ENCODE data around the gene RIT2.

Gene RIT2

GRCh38 chr18:43010611-43011010 is 104.9 kb downstream of the RIT2 start:
- Histone ChIP-seq H4K8ac (ENCODE audit: low read length) (no peak overlapping the region), H3K23ac (ENCODE audit: low read length in 2 of 2) (no peak overlapping the region), H3K27me3 (ENCODE audit: control insufficient read depth in 1 of 2, insufficient read depth in 1 of 2, low read length in 2 of 2) (no peaks in the 10 kb centered on the region), H3K79me1 (replicated peaks; ENCODE audit: low read length, poor library complexity, severe bottlenecking) (no peaks in the 10 kb centered on the region), H3K4me3 (ENCODE audit: insufficient read depth in 1 of 2, low read depth in 1 of 2, low read length in 2 of 2) (no peak overlapping the region), H2BK12ac (ENCODE audit: low read length in 2 of 2) (no peak overlapping the region), H3K18ac (ENCODE audit: low read depth in 1 of 2, low read length in 2 of 2) (no peak overlapping the region), H3K27ac (ENCODE audit: low read length, poor library complexity, severe bottlenecking) (no peak overlapping the region), H3K4me1 (ENCODE audit: control insufficient read depth, insufficient read depth, low read depth, low read length) (no peaks in the 10 kb centered on the region), H3K9me3 (ENCODE audit: control insufficient read depth, low read length) (no peaks in the 10 kb centered on the region), H3K14ac (ENCODE audit: low read length in 2 of 2) (no peak overlapping the region), H2AK5ac (ENCODE audit: low read length, severe bottlenecking) (no peak overlapping the region), H2BK15ac (ENCODE audit: low read depth, poor library complexity, severe bottlenecking) (no peak overlapping the region), H2BK5ac (ENCODE audit: low read depth, low read length, poor library complexity, severe bottlenecking) (no peak overlapping the region), H3K4me2 (ENCODE audit: low read length, poor library complexity, severe bottlenecking) (no peak overlapping the region), H3K4ac (ENCODE audit: low read depth in 1 of 2, low read length in 2 of 2) (no peak overlapping the region), H3K36me3 (ENCODE audit: control insufficient read depth in 1 of 2, insufficient read depth in 2 of 2, low read depth in 1 of 2, low read length in 2 of 2) (no peaks in the 10 kb centered on the region), H2AFZ (ENCODE audit: low read depth, low read length) (no peak overlapping the region), H4K91ac (ENCODE audit: low read length) (no peak overlapping the region), H3K9ac (ENCODE audit: low read length) (no peak overlapping the region), H2BK120ac (ENCODE audit: low read depth, low read length) (no peak overlapping the region)
- no peak for DNase-seq
- no CpG with 5 or more reads among the region's 1 CpG for WGBS

GRCh38 chr18:43009674-43010073 is 105.8 kb downstream of the RIT2 start:
- H2BK5ac ChIP-seq (ENCODE audit: low read depth, low read length, poor library complexity, severe bottlenecking) = no peak overlapping the region
- H4K91ac ChIP-seq (ENCODE audit: low read length) = no peak overlapping the region
- H3K4me1 ChIP-seq (ENCODE audit: control insufficient read depth, insufficient read depth, low read depth, low read length) = no peaks in the 10 kb centered on the region
- H3K9me3 ChIP-seq (ENCODE audit: control insufficient read depth, low read length) = no peaks in the 10 kb centered on the region
- no peak overlapping the region for H3K14ac ChIP-seq (ENCODE audit: low read length in 2 of 2)
- no peaks in the 10 kb centered on the region for H3K36me3 ChIP-seq (ENCODE audit: control insufficient read depth in 1 of 2, insufficient read depth in 2 of 2, low read depth in 1 of 2, low read length in 2 of 2)
- no peak overlapping the region for H2BK120ac ChIP-seq (ENCODE audit: low read depth, low read length)
- H3K23ac ChIP-seq (ENCODE audit: low read length in 2 of 2) = no peak overlapping the region
- no peak overlapping the region for H4K8ac ChIP-seq (ENCODE audit: low read length)
- no peaks in the 10 kb centered on the region for H3K27me3 ChIP-seq (ENCODE audit: control insufficient read depth in 1 of 2, insufficient read depth in 1 of 2, low read length in 2 of 2)
- H2AFZ ChIP-seq (ENCODE audit: low read depth, low read length) = no peak overlapping the region
- H2AK5ac ChIP-seq (ENCODE audit: low read length, severe bottlenecking) = no peak overlapping the region
- no peaks in the 10 kb centered on the region for H3K79me1 ChIP-seq (replicated peaks; ENCODE audit: low read length, poor library complexity, severe bottlenecking)
- no peak overlapping the region for H2BK15ac ChIP-seq (ENCODE audit: low read depth, poor library complexity, severe bottlenecking)
- H3K4ac ChIP-seq (ENCODE audit: low read depth in 1 of 2, low read length in 2 of 2) = no peak overlapping the region
- H3K9ac ChIP-seq (ENCODE audit: low read length) = no peak overlapping the region
- no peak overlapping the region for H3K18ac ChIP-seq (ENCODE audit: low read depth in 1 of 2, low read length in 2 of 2)
- no peak overlapping the region for H3K4me2 ChIP-seq (ENCODE audit: low read length, poor library complexity, severe bottlenecking)
- DNase-seq = no peak
- 79% methylated on average over 4 of the region's 5 CpGs for WGBS
- no peak overlapping the region for H2BK12ac ChIP-seq (ENCODE audit: low read length in 2 of 2)
- no peak overlapping the region for H3K27ac ChIP-seq (ENCODE audit: low read length, poor library complexity, severe bottlenecking)
- no peak overlapping the region for H3K4me3 ChIP-seq (ENCODE audit: insufficient read depth in 1 of 2, low read depth in 1 of 2, low read length in 2 of 2)

- Histone ChIP-seq H2AK5ac (ENCODE audit: low read length, severe bottlenecking) (no peak overlapping the region), H3K4me2 (ENCODE audit: low read length, poor library complexity, severe bottlenecking) (no peak overlapping the region), H3K4ac (ENCODE audit: low read depth in 1 of 2, low read length in 2 of 2) (no peak overlapping the region), H2BK15ac (ENCODE audit: low read depth, poor library complexity, severe bottlenecking) (no peak overlapping the region), H3K27me3 (ENCODE audit: control insufficient read depth in 1 of 2, insufficient read depth in 1 of 2, low read length in 2 of 2) (no peaks in the 10 kb centered on the region), H3K4me3 (ENCODE audit: insufficient read depth in 1 of 2, low read depth in 1 of 2, low read length in 2 of 2) (no peak overlapping the region), H2BK12ac (ENCODE audit: low read length in 2 of 2) (no peak overlapping the region), H3K27ac (ENCODE audit: low read length, poor library complexity, severe bottlenecking) (no peak overlapping the region), H2AFZ (ENCODE audit: low read depth, low read length) (no peak overlapping the region), H4K8ac (ENCODE audit: low read length) (no peak overlapping the region), H4K91ac (ENCODE audit: low read length) (no peak overlapping the region), H3K36me3 (ENCODE audit: control insufficient read depth in 1 of 2, insufficient read depth in 2 of 2, low read depth in 1 of 2, low read length in 2 of 2) (no peaks in the 10 kb centered on the region), H3K23ac (ENCODE audit: low read length in 2 of 2) (no peak overlapping the region), H3K79me1 (replicated peaks; ENCODE audit: low read length, poor library complexity, severe bottlenecking) (no peaks in the 10 kb centered on the region), H2BK120ac (ENCODE audit: low read depth, low read length) (no peak overlapping the region), H3K14ac (ENCODE audit: low read length in 2 of 2) (no peak overlapping the region), H3K18ac (ENCODE audit: low read depth in 1 of 2, low read length in 2 of 2) (no peak overlapping the region), H2BK5ac (ENCODE audit: low read depth, low read length, poor library complexity, severe bottlenecking) (no peak overlapping the region), H3K4me1 (ENCODE audit: control insufficient read depth, insufficient read depth, low read depth, low read length) (no peaks in the 10 kb centered on the region), H3K9me3 (ENCODE audit: control insufficient read depth, low read length) (no peaks in the 10 kb centered on the region), H3K9ac (ENCODE audit: low read length) (no peak overlapping the region)
- 91% methylated on average over 1 of the region's 2 CpGs for WGBS
- DNase-seq = no peak
These were observed 108.1 kb downstream of the RIT2 start for GRCh38 chr18:43007365-43007764.

- H3K4ac ChIP-seq (ENCODE audit: low read depth in 1 of 2, low read length in 2 of 2) = no peak overlapping the region
- no peak overlapping the region for H2BK15ac ChIP-seq (ENCODE audit: low read depth, poor library complexity, severe bottlenecking)
- H3K27me3 ChIP-seq (ENCODE audit: control insufficient read depth in 1 of 2, insufficient read depth in 1 of 2, low read length in 2 of 2) = no peaks in the 10 kb centered on the region
- H4K91ac ChIP-seq (ENCODE audit: low read length) = no peak overlapping the region
- H3K4me3 ChIP-seq (ENCODE audit: insufficient read depth in 1 of 2, low read depth in 1 of 2, low read length in 2 of 2) = no peak overlapping the region
- no peak overlapping the region for H2AFZ ChIP-seq (ENCODE audit: low read depth, low read length)
- no peak overlapping the region for H2BK12ac ChIP-seq (ENCODE audit: low read length in 2 of 2)
- no peak overlapping the region for H4K8ac ChIP-seq (ENCODE audit: low read length)
- H3K9me3 ChIP-seq (ENCODE audit: control insufficient read depth, low read length) = no peaks in the 10 kb centered on the region
- no peaks in the 10 kb centered on the region for H3K4me1 ChIP-seq (ENCODE audit: control insufficient read depth, insufficient read depth, low read depth, low read length)
- DNase-seq = no peak
- no peak overlapping the region for H3K23ac ChIP-seq (ENCODE audit: low read length in 2 of 2)
- H3K36me3 ChIP-seq (ENCODE audit: control insufficient read depth in 1 of 2, insufficient read depth in 2 of 2, low read depth in 1 of 2, low read length in 2 of 2) = no peaks in the 10 kb centered on the region
- no peaks in the 10 kb centered on the region for H3K79me1 ChIP-seq (replicated peaks; ENCODE audit: low read length, poor library complexity, severe bottlenecking)
- no peak overlapping the region for H3K14ac ChIP-seq (ENCODE audit: low read length in 2 of 2)
- H2AK5ac ChIP-seq (ENCODE audit: low read length, severe bottlenecking) = no peak overlapping the region
- no peak overlapping the region for H3K4me2 ChIP-seq (ENCODE audit: low read length, poor library complexity, severe bottlenecking)
- 41% methylated on average over 1 of the region's 1 CpG for WGBS
- no peak overlapping the region for H3K27ac ChIP-seq (ENCODE audit: low read length, poor library complexity, severe bottlenecking)
- no peak overlapping the region for H2BK120ac ChIP-seq (ENCODE audit: low read depth, low read length)
- H3K9ac ChIP-seq (ENCODE audit: low read length) = no peak overlapping the region
- no peak overlapping the region for H2BK5ac ChIP-seq (ENCODE audit: low read depth, low read length, poor library complexity, severe bottlenecking)
- peak overlapping the region in 1 of 2 experiments; percentile 8 for H3K18ac ChIP-seq (ENCODE audit: low read depth in 1 of 2, low read length in 2 of 2)
These were observed 111.1 kb downstream of the RIT2 start for GRCh38 chr18:43004421-43004820.
